Muscle of arm (tissue), 12 donors: Measurements from ENCODE around the gene ZNF784. TPM values are rescaled to one million over a fixed set of nuclear protein-coding genes. Genes with fewer than 3 reads are reported as not detected.
A peak's percentile ranks its signal among the peaks of the same experiment; 100 is the strongest.

Experiments used
- DNase-seq: peaks from one replicate; pipeline ENCODE4 v3.0.0-alpha.2; 2013
- polyA plus RNA-seq, 12 donors: library from polyadenylated mRNA; unstranded; fragments of 120-200 nt; gene quantifications; one replicate each; pipeline ENCODE4 v1.2.1, GENCODE V29; 2013; ENCODE audit not compliant: insufficient read length in 12 of 12

ZNF784 gene
- polyA plus RNA-seq, 12 donors = 5.6 to 14.3 (median 6.5) TPM; not detected in 1

GRCh38 chr19:55644842-55645511 is 20.6 kb upstream of the ZNF784 start:
- no peak for DNase-seq

GRCh38 chr19:55644191-55644833 is 19.9 kb upstream of the ZNF784 start:
- no peak for DNase-seq

- DNase-seq = no peak
These were observed 19.5 kb upstream of the ZNF784 start for GRCh38 chr19:55643887-55644176.

GRCh38 chr19:55643003-55643886 is 18.9 kb upstream of the ZNF784 start, which contains the start of gene ZNF581:
ZNF581 (plus strand) TSS chr19:55643649; CDS start chr19:55644572, 923 bp downstream.
- DNase-seq = peak; percentile 81

- no peak for DNase-seq
These were observed 18.0 kb upstream of the ZNF784 start for GRCh38 chr19:55642153-55643002.

GRCh38 chr19:55641426-55642152 is 17.2 kb upstream of the ZNF784 start:
- DNase-seq = no peak

GRCh38 chr19:55640577-55641425 is 16.4 kb upstream of the ZNF784 start, which contains the start of gene ZNF580:
ZNF580 (plus strand) TSS chr19:55641002; CDS start chr19:55642509, 1,507 bp downstream.
- peak; percentile 84 for DNase-seq

GRCh38 chr19:55640043-55640576 is 15.7 kb upstream of the ZNF784 start:
- peak; percentile 71 for DNase-seq

- DNase-seq = no peak
These were observed 14.5 kb upstream of the ZNF784 start for GRCh38 chr19:55638864-55639359.

GRCh38 chr19:55637534-55637933 is 13.2 kb upstream of the ZNF784 start:
- no peak for DNase-seq

- DNase-seq = no peak
These were observed 12.4 kb upstream of the ZNF784 start for GRCh38 chr19:55636723-55637122.

GRCh38 chr19:55635856-55636440 is 11.6 kb upstream of the ZNF784 start:
- no peak for DNase-seq

- no peak for DNase-seq
These were observed 11.0 kb upstream of the ZNF784 start for GRCh38 chr19:55635334-55635717.

- DNase-seq = no peak
These were observed 9.5 kb upstream of the ZNF784 start for GRCh38 chr19:55633861-55634260.

GRCh38 chr19:55632463-55632834 is 8.1 kb upstream of the ZNF784 start:
- peak; percentile 92 for DNase-seq

GRCh38 chr19:55626350-55626749 is 2.0 kb upstream of the ZNF784 start:
- no peak for DNase-seq

GRCh38 chr19:55625004-55625326 is 599 bp upstream of the ZNF784 start:
- no peak for DNase-seq

GRCh38 chr19:55623561-55623960 is 805 bp downstream of the ZNF784 start:
- DNase-seq = no peak

GRCh38 chr19:55623130-55623529 is 1.2 kb downstream of the ZNF784 start:
- no peak for DNase-seq
